WTC11 (cell line): ENCODE measurements around the gene NSUN2. TPM values are rescaled to one million over a fixed set of nuclear protein-coding genes. Genes with fewer than 3 reads are reported as not detected.

Experiments
- ATAC-seq: fragments of 200-7000 bp; cut with Tn5 transposase; 2 replicates; pipeline ENCODE4 v1.10.0; 2021; ENCODE audit warnings: mild to moderate bottlenecking, moderate library complexity
- CTCF ChIA-PET: fragments of 300-600 bp; sonication (Branson Sonifier 250); formaldehyde crosslinking; loops from one replicate; lab custom pipeline; 2021; ENCODE audit warnings: antibody characterized with exemption; lab: Charles Lee
- POLR2A ChIA-PET: fragments of 350-600 bp; sonication (Branson Sonifier 250); formaldehyde crosslinking; loops from one replicate; lab custom pipeline; 2021; ENCODE audit warnings: antibody characterized with exemption; lab: Charles Lee
- DNase-seq: peaks from one replicate; pipeline ENCODE4 v3.0.0; 2021; ENCODE audit warnings: low spot score
- H3K27ac Mint-ChIP-seq: 2 replicates; pipeline ENCODE4 v1.8.0; 2021; ENCODE audit warnings: mixed read lengths
- H3K27me3 Mint-ChIP-seq: 2 replicates; pipeline ENCODE4 v1.8.0; 2021; ENCODE audit warnings: low read depth, mild to moderate bottlenecking, moderate library complexity, mixed read lengths
- H3K36me3 Mint-ChIP-seq: 2 replicates; pipeline ENCODE4 v1.8.0; 2021; ENCODE audit warnings: mixed read lengths
- H3K4me1 Mint-ChIP-seq: 2 replicates; pipeline ENCODE4 v1.8.0; 2022; ENCODE audit warnings: mixed read lengths
- H3K4me3 Mint-ChIP-seq: 2 replicates; pipeline ENCODE4 v1.8.0; 2021; ENCODE audit warnings: mild to moderate bottlenecking, moderate library complexity, mixed read lengths
- H3K9me3 Mint-ChIP-seq: 2 replicates; pipeline ENCODE4 v1.8.0; 2021; ENCODE audit warnings: mixed read lengths
- ARID4B ChIP-seq: sonication (generic); formaldehyde crosslinking; IDR thresholded peaks from 2 replicates; pipeline ENCODE4 v1.8.0; 2023; ENCODE audit warnings: missing genetic modification reagents, mild to moderate bottlenecking, borderline replicate concordance
- E2F1 ChIP-seq: sonication (generic); formaldehyde crosslinking; IDR thresholded peaks from 2 replicates; pipeline ENCODE4 v1.8.0; 2022; ENCODE audit warnings: mild to moderate bottlenecking, missing genetic modification reagents
- E2F4 ChIP-seq: sonication (generic); formaldehyde crosslinking; IDR thresholded peaks from 2 replicates; pipeline ENCODE4 v1.8.1; 2022; ENCODE audit warnings: low read depth, mild to moderate bottlenecking, moderate library complexity, missing genetic modification reagents, borderline replicate concordance
- E2F5 ChIP-seq: sonication (generic); formaldehyde crosslinking; IDR thresholded peaks from 2 replicates; pipeline ENCODE4 v1.8.1; 2022; ENCODE audit warnings: mild to moderate bottlenecking, moderate library complexity, missing genetic modification reagents
- HMGXB4 ChIP-seq: sonication (generic); formaldehyde crosslinking; IDR thresholded peaks from 2 replicates; pipeline ENCODE4 v1.8.1; 2023; ENCODE audit warnings: mild to moderate bottlenecking, moderate library complexity, missing genetic modification reagents
- JAZF1 ChIP-seq: fragments of 250-450 bp; sonication (Bioruptor Pico); IDR thresholded peaks from 2 replicates; pipeline ENCODE4 v1.9.0; 2021; ENCODE audit warnings: moderate library complexity, mild to moderate bottlenecking, inconsistent platforms
- MYBL2 ChIP-seq: sonication (generic); formaldehyde crosslinking; IDR thresholded peaks from 2 replicates; pipeline ENCODE4 v1.8.1; 2023; ENCODE audit warnings: mild to moderate bottlenecking, moderate library complexity, missing genetic modification reagents
- SP1 ChIP-seq: sonication (generic); formaldehyde crosslinking; conservative IDR thresholded peaks from 2 replicates; pipeline ENCODE4 v1.8.1; 2022; ENCODE audit warnings: missing genetic modification reagents
- ZNF138 ChIP-seq: sonication (generic); formaldehyde crosslinking; conservative IDR thresholded peaks from 2 replicates; pipeline ENCODE4 v1.8.1; 2022; ENCODE audit warnings: mild to moderate bottlenecking, moderate library complexity, missing genetic modification reagents
- ZNF512 ChIP-seq: sonication (generic); formaldehyde crosslinking; IDR thresholded peaks from 2 replicates; pipeline ENCODE4 v1.8.1; 2022; ENCODE audit warnings: missing genetic modification reagents, borderline replicate concordance
- total RNA-seq: library from RNA; stranded (reverse); gene quantifications from 3 replicates; pipeline ENCODE4 v1.2.3, GENCODE V29; 2021
- TF ChIP-seq, protein P1 (sequence below): sonication (generic); formaldehyde crosslinking; IDR thresholded peaks from 2 replicates; pipeline ENCODE4 v1.8.1; 2023; ENCODE audit warnings: mild to moderate bottlenecking, missing genetic modification reagents, borderline replicate concordance

NSUN2 gene
- total RNA-seq, 1 experiment from 2014 or later = 88.4 TPM

DNA sequence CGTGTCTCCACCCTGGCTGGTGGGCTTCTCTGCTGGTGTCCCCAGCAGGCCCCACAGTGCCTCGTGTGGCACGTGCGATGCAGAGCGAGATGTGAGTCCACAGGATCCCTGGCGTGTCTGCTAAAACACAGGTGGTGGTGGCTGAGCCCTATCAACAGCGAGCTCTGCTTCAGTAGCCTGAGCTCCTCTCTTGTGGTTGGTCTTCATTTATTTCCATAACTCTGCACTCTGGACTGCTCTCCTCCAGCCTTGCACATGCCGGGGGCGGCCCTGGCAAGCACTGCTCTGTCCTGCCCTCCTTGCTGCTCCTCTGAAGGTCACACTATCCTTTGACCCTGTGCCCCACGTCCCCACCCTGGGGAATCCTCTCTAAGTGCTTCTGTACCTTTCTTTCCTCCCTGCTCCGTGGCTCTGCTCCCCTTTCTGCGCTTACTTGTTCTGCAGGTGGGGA is 59.2 kb downstream of the NSUN2 start:
- ATAC-seq (peak; percentile 79), DNase-seq (no peak)
- peaks cover 6% of the 10 kb centered on the region for H3K27me3 Mint-ChIP-seq
- TF ChIP-seq MYBL2 (CRISPR knock-in tag) = no peak
- TF ChIP-seq E2F1 (CRISPR knock-in tag) = no peak
- no peak for TF ChIP-seq HMGXB4 (CRISPR knock-in tag)
- no peak for TF ChIP-seq ARID4B (CRISPR knock-in tag)
- TF ChIP-seq ZNF138 (CRISPR knock-in tag) = no peak
- TF ChIP-seq, protein P1, sequence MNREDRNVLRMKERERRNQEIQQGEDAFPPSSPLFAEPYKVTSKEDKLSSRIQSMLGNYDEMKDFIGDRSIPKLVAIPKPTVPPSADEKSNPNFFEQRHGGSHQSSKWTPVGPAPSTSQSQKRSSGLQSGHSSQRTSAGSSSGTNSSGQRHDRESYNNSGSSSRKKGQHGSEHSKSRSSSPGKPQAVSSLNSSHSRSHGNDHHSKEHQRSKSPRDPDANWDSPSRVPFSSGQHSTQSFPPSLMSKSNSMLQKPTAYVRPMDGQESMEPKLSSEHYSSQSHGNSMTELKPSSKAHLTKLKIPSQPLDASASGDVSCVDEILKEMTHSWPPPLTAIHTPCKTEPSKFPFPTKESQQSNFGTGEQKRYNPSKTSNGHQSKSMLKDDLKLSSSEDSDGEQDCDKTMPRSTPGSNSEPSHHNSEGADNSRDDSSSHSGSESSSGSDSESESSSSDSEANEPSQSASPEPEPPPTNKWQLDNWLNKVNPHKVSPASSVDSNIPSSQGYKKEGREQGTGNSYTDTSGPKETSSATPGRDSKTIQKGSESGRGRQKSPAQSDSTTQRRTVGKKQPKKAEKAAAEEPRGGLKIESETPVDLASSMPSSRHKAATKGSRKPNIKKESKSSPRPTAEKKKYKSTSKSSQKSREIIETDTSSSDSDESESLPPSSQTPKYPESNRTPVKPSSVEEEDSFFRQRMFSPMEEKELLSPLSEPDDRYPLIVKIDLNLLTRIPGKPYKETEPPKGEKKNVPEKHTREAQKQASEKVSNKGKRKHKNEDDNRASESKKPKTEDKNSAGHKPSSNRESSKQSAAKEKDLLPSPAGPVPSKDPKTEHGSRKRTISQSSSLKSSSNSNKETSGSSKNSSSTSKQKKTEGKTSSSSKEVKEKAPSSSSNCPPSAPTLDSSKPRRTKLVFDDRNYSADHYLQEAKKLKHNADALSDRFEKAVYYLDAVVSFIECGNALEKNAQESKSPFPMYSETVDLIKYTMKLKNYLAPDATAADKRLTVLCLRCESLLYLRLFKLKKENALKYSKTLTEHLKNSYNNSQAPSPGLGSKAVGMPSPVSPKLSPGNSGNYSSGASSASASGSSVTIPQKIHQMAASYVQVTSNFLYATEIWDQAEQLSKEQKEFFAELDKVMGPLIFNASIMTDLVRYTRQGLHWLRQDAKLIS (CRISPR knock-in tag) = no peak
- no peak for TF ChIP-seq JAZF1
- TF ChIP-seq E2F4 (CRISPR knock-in tag) = no peak
- TF ChIP-seq ZNF512 = no peak
- TF ChIP-seq SP1 = no peak
- TF ChIP-seq E2F5 (CRISPR knock-in tag) = no peak
- ChIA-PET POLR2A (no interaction called here), CTCF (interaction anchor here (0.5 to 1.3 kb wide), 4 partner anchors 9 to 760 kb away, joined by 3 to 7 read pairs (median 3); partner anchors contain the start of gene MED10)
- no peak overlapping the region for H3K27ac Mint-ChIP-seq
- H3K9me3 Mint-ChIP-seq = peaks cover 31% of the 10 kb centered on the region
- H3K36me3 Mint-ChIP-seq = no peaks in the 10 kb centered on the region; the same call in 1 of the 2 replicates
- H3K4me1 Mint-ChIP-seq = peaks cover 6% of the 10 kb centered on the region
- H3K4me3 Mint-ChIP-seq = no peak overlapping the region
